SU-DHL-6 (cell line): ENCODE measurements around the gene SEMA6A.

ENCODE experiments used
- H2AFZ ChIP-seq: fragments of 200-600 bp; sonication (generic); 2 replicates; pipeline ENCODE4 v1.6.1; 2014; ENCODE audit warnings: low read depth, mild to moderate bottlenecking, moderate library complexity, mixed read lengths, antibody characterized with exemption, low read length; ENCODE audit not compliant: severe bottlenecking
- H3F3A ChIP-seq: fragments of 200-600 bp; shearing (Covaris generic); 2 replicates; pipeline ENCODE4 v1.6.0; 2016; ENCODE audit warnings: antibody characterized with exemption, mild to moderate bottlenecking; ENCODE audit not compliant: insufficient read depth
- H3K27ac ChIP-seq: fragments of 200-600 bp; sonication (generic); 2 replicates; pipeline ENCODE4 v1.5.1; 2016; ENCODE audit warnings: low read depth, mild to moderate bottlenecking, low read length, moderate library complexity, mixed read lengths
- H3K27me3 ChIP-seq: fragments of 200-600 bp; sonication (generic), shearing (Covaris generic); 2 replicates; pipeline ENCODE4 v1.6.0; 2014; ENCODE audit warnings: mild to moderate bottlenecking, low read length
- H3K36me3 ChIP-seq: fragments of 200-600 bp; sonication (generic); 2 replicates; pipeline ENCODE4 v1.6.1; 2014; ENCODE audit warnings: mild to moderate bottlenecking, low read length, mixed read lengths
- H3K4me2 ChIP-seq: fragments of 300-600, 200-600 bp; shearing (Covaris generic), sonication (generic); 2 replicates; pipeline ENCODE4 v1.6.0; 2014; ENCODE audit warnings: low read length, low read depth, mild to moderate bottlenecking; ENCODE audit not compliant: poor library complexity, severe bottlenecking
- H3K4me3 ChIP-seq: fragments of 200-600 bp; sonication (generic); 2 replicates; pipeline ENCODE4 v1.5.1; 2014; ENCODE audit warnings: antibody characterized with exemption, low read length, mild to moderate bottlenecking, mixed read lengths; ENCODE audit not compliant: insufficient read depth, poor library complexity, severe bottlenecking
- H3K79me2 ChIP-seq: fragments of 200-600 bp; sonication (generic); 2 replicates; pipeline ENCODE4 v1.6.1; 2014; ENCODE audit warnings: mild to moderate bottlenecking, low read length, moderate library complexity; ENCODE audit not compliant: insufficient read depth
- H3K9ac ChIP-seq: fragments of 200-600 bp; sonication (generic); 2 replicates; pipeline ENCODE4 v1.7.0; 2014; ENCODE audit warnings: mild to moderate bottlenecking, low read length
- H3K9me2 ChIP-seq: fragments of 200-600 bp; sonication (generic); replicated peaks from 2 replicates; pipeline ENCODE4 v1.6.1; 2014; ENCODE audit warnings: low read length; ENCODE audit not compliant: insufficient read depth
- H3K9me3 ChIP-seq: fragments of 200-600 bp; sonication (generic); 2 replicates; pipeline ENCODE4 v1.6.1; 2014; ENCODE audit warnings: low read length, mixed read lengths; ENCODE audit not compliant: insufficient read depth
- H4K20me1 ChIP-seq: fragments of 200-600 bp; sonication (generic); 2 replicates; pipeline ENCODE4 v1.6.1; 2014; ENCODE audit warnings: low read depth, mild to moderate bottlenecking, antibody characterized with exemption, low read length, moderate library complexity, mixed read lengths
- CTCF ChIP-seq: fragments of 200-600 bp; sonication (generic); IDR thresholded peaks from one replicate; pipeline ENCODE4 v1.5.1; 2017; ENCODE audit warnings: antibody characterized with exemption, mild to moderate bottlenecking, low read length, moderate library complexity; ENCODE audit not compliant: insufficient read depth, poor library complexity, severe bottlenecking
- EZH2phosphoT487 ChIP-seq: fragments of 200-600 bp; sonication (generic), shearing (Covaris generic); conservative IDR thresholded peaks from 2 replicates; pipeline ENCODE4 v1.6.1; 2018; ENCODE audit warnings: mild to moderate bottlenecking, antibody characterized with exemption, low read length, moderate library complexity, mixed read lengths

SEMA6A gene

GRCh38 chr5:116595498-116595897 is 20.9 kb upstream of the SEMA6A start:
- Histone ChIP-seq H3K9ac (no peak overlapping the region), H3K27ac (no peak overlapping the region), H4K20me1 (no peaks in the 10 kb centered on the region), H3F3A (no peaks in the 10 kb centered on the region), H3K4me3 (no peak overlapping the region), H3K9me3 (no peaks in the 10 kb centered on the region), H3K27me3 (no peaks in the 10 kb centered on the region), H3K79me2 (no peaks in the 10 kb centered on the region), H2AFZ (no peak overlapping the region), H3K4me2 (no peak overlapping the region), H3K36me3 (no peaks in the 10 kb centered on the region), H3K9me2 (no peaks in the 10 kb centered on the region)
- TF ChIP-seq EZH2phosphoT487 (no peak), CTCF (no peak)

- Histone ChIP-seq H3K9me3 (no peaks in the 10 kb centered on the region), H3K27me3 (no peaks in the 10 kb centered on the region), H3K27ac (no peak overlapping the region), H3K79me2 (no peaks in the 10 kb centered on the region), H3K36me3 (no peaks in the 10 kb centered on the region), H2AFZ (no peak overlapping the region), H4K20me1 (no peaks in the 10 kb centered on the region), H3K4me2 (no peak overlapping the region), H3K9ac (no peak overlapping the region), H3K9me2 (no peaks in the 10 kb centered on the region), H3K4me3 (no peak overlapping the region), H3F3A (no peaks in the 10 kb centered on the region)
- no peak for TF ChIP-seq EZH2phosphoT487
- TF ChIP-seq CTCF: no peak
Measured at GRCh38 chr5:116593340-116593739, 18.7 kb upstream of the SEMA6A start.

GRCh38 chr5:116585227-116585626 is 10.6 kb upstream of the SEMA6A start:
- Histone ChIP-seq H3K27me3 (no peaks in the 10 kb centered on the region), H4K20me1 (no peaks in the 10 kb centered on the region), H3K9ac (no peak overlapping the region), H3K79me2 (no peaks in the 10 kb centered on the region), H2AFZ (no peak overlapping the region), H3F3A (no peaks in the 10 kb centered on the region), H3K9me3 (no peaks in the 10 kb centered on the region), H3K9me2 (no peaks in the 10 kb centered on the region), H3K4me2 (no peak overlapping the region), H3K27ac (no peak overlapping the region), H3K4me3 (no peak overlapping the region), H3K36me3 (no peaks in the 10 kb centered on the region)
- TF ChIP-seq EZH2phosphoT487 (no peak), CTCF (no peak)

- H3K4me3 ChIP-seq: no peak overlapping the region
- H3K79me2 ChIP-seq: no peaks in the 10 kb centered on the region
- H3K9me2 ChIP-seq: no peaks in the 10 kb centered on the region
- H3K4me2 ChIP-seq: no peak overlapping the region
- H3K9me3 ChIP-seq: no peaks in the 10 kb centered on the region
- no peaks in the 10 kb centered on the region for H4K20me1 ChIP-seq
- no peaks in the 10 kb centered on the region for H3K36me3 ChIP-seq
- H3K27me3 ChIP-seq: no peaks in the 10 kb centered on the region
- no peak overlapping the region for H3K27ac ChIP-seq
- H2AFZ ChIP-seq: no peak overlapping the region
- TF ChIP-seq CTCF (no peak), EZH2phosphoT487 (no peak)
- no peak overlapping the region for H3K9ac ChIP-seq
- no peaks in the 10 kb centered on the region for H3F3A ChIP-seq
Measured at GRCh38 chr5:116583862-116584222, 9.2 kb upstream of the SEMA6A start.
